HepG2 (cell line): ENCODE data around the gene PAPPA2. TPM values are rescaled to one million over a fixed set of nuclear protein-coding genes. Genes with fewer than 3 reads are reported as not detected.

ENCODE experiments used
- ATAC-seq: fragments of 200-7000 bp; cut with Tn5 transposase; 3 replicates; pipeline ENCODE4 v1.9.1; 2020; ENCODE audit warnings: mild to moderate bottlenecking, moderate library complexity
- BruUV-seq: library from RNA; stranded (reverse); fragments of 400-500 nt; replicated peaks from 2 replicates; lab custom pipeline; 2021; lab: Mats Ljungman, UMichigan
- CTCF ChIA-PET: fragments of 300-600 bp; formaldehyde crosslinking; extraction: SDS; loops from one replicate; lab custom pipeline; 2021; ENCODE audit warnings: low total read pairs, inconsistent platforms, low intra/inter-chr PET ratio; lab: Yijun Ruan, JAX
- POLR2A ChIA-PET: fragments of 350-600 bp; sonication (Branson Sonifier 250); formaldehyde crosslinking; loops from one replicate; lab custom pipeline; 2020; ENCODE audit warnings: antibody characterized with exemption, inconsistent platforms; lab: Yijun Ruan, JAX
- DNase-seq: peaks from one replicate; pipeline ENCODE4 v3.0.0-alpha.2; 2015; ENCODE audit warnings: low spot score
- FAIRE-seq: peaks from 3 replicates; lab custom pipeline; 2011; peaks lifted over from hg19 to GRCh38; lab: Jason Lieb, UNC
- H2AFZ ChIP-seq: one replicate; pipeline ENCODE4 v1.6.1; 2011; ENCODE audit warnings: low read length, inconsistent platforms
- H3K27ac ChIP-seq: fragments of 300-600 bp; 3 replicates; pipeline ENCODE4 v1.8.0; 2011; ENCODE audit warnings: mixed run types, mild to moderate bottlenecking, mixed read lengths, low read length, inconsistent platforms; ENCODE audit not compliant: insufficient read depth; ENCODE audit errors: extremely low read length
- H3K27me3 ChIP-seq, 2 experiments: fragments of 200-600 bp in 1 of 2; 2 replicates in 1 of 2; 3 replicates in 1 of 2; pipeline versions ENCODE4 v1.6.0 to v1.8.0; 2011; ENCODE audit warnings: low read length in 2 of 2, mild to moderate bottlenecking in 2 of 2, moderate library complexity in 2 of 2, inconsistent platforms in 1 of 2; ENCODE audit not compliant: insufficient read depth in 2 of 2, control insufficient read depth in 1 of 2
- H3K36me3 ChIP-seq, 2 experiments: fragments of 200-600 bp in 1 of 2; replicated peaks in 1 of 2; 2 replicates in 1 of 2; 3 replicates in 1 of 2; pipeline versions ENCODE4 v1.5.1 to v1.8.0; 2011; ENCODE audit warnings: low read length in 2 of 2, inconsistent platforms in 1 of 2; ENCODE audit not compliant: insufficient read depth in 2 of 2, control insufficient read depth in 1 of 2
- H3K4me1 ChIP-seq: 2 replicates; pipeline ENCODE4 v1.5.1; 2012; ENCODE audit warnings: low read length, inconsistent platforms; ENCODE audit not compliant: insufficient read depth
- H3K4me2 ChIP-seq: 2 replicates; pipeline ENCODE4 v1.6.0; 2011; ENCODE audit warnings: low read depth, low read length, inconsistent platforms
- H3K4me3 ChIP-seq, 3 experiments: fragments of 200-600 bp in 1 of 3; sonication (generic), shearing (Covaris generic) in 1 of 3; replicated peaks in 1 of 3; 2 replicates each; pipeline ENCODE4 v1.5.1; 2011 to 2016; ENCODE audit warnings: low read length in 3 of 3, inconsistent platforms in 2 of 3, low read depth in 2 of 3, mild to moderate bottlenecking in 2 of 3, control low read depth in 1 of 3, mixed read lengths in 1 of 3; ENCODE audit not compliant: insufficient read depth in 1 of 3
- H3K79me2 ChIP-seq: one replicate; pipeline ENCODE4 v1.6.1; 2011; ENCODE audit warnings: low read length, inconsistent platforms; ENCODE audit not compliant: insufficient read depth
- H3K9ac ChIP-seq: 2 replicates; pipeline ENCODE4 v1.6.0; 2011; ENCODE audit warnings: mild to moderate bottlenecking, low read depth, low read length, inconsistent platforms; ENCODE audit not compliant: insufficient read depth
- H3K9me3 ChIP-seq: 2 replicates; pipeline ENCODE4 v1.5.1; 2012; ENCODE audit warnings: mild to moderate bottlenecking, low read length
- H4K20me1 ChIP-seq: 2 replicates; pipeline ENCODE4 v1.6.0; 2011; ENCODE audit warnings: inconsistent platforms, mild to moderate bottlenecking, low read length, moderate library complexity; ENCODE audit not compliant: insufficient read depth
- AGO1 ChIP-seq: fragments of 200-400 bp; formaldehyde crosslinking; IDR thresholded peaks from 2 replicates; pipeline ENCODE4 v1.6.1; 2017; ENCODE audit warnings: mild to moderate bottlenecking, low read depth, low read length, moderate library complexity; ENCODE audit not compliant: poor library complexity, severe bottlenecking
- RFXAP ChIP-seq: sonication (generic); formaldehyde crosslinking; IDR thresholded peaks from 2 replicates; pipeline ENCODE4 v1.4.0; 2020; ENCODE audit warnings: missing genetic modification reagents, borderline replicate concordance
- TGIF2 ChIP-seq: IDR thresholded peaks from 2 replicates; pipeline ENCODE4 v1.6.1; 2016; ENCODE audit warnings: control low read depth, missing compliant biosample characterization
- THAP7 ChIP-seq: sonication (generic); formaldehyde crosslinking; IDR thresholded peaks from 2 replicates; pipeline ENCODE4 v1.8.1; 2023; ENCODE audit warnings: mild to moderate bottlenecking, missing genetic modification reagents
- ZBTB38 ChIP-seq: sonication (generic); formaldehyde crosslinking; IDR thresholded peaks from 2 replicates; pipeline ENCODE4 v1.5.1; 2020; ENCODE audit warnings: mild to moderate bottlenecking, missing genetic modification reagents
- ZKSCAN8 ChIP-seq: IDR thresholded peaks from 2 replicates; pipeline ENCODE4 v1.6.1; 2016; ENCODE audit warnings: borderline replicate concordance, missing genetic modification reagents, missing compliant biosample characterization
- ZNF275 ChIP-seq: sonication (generic); formaldehyde crosslinking; IDR thresholded peaks from 2 replicates; pipeline ENCODE4 v1.8.0; 2022; ENCODE audit warnings: missing genetic modification reagents, mild to moderate bottlenecking, inconsistent platforms, borderline replicate concordance
- ZNF281 ChIP-seq: sonication (generic); formaldehyde crosslinking; IDR thresholded peaks from 2 replicates; pipeline ENCODE4 v1.4.0; 2020; ENCODE audit warnings: missing genetic modification reagents, borderline replicate concordance
- ZNF367 ChIP-seq: sonication (generic); formaldehyde crosslinking; IDR thresholded peaks from 2 replicates; pipeline ENCODE4 v1.4.0; 2020; ENCODE audit warnings: missing genetic modification reagents, borderline replicate concordance
- ZNF549 ChIP-seq: sonication (generic); formaldehyde crosslinking; IDR thresholded peaks from 2 replicates; pipeline ENCODE4 v1.5.0; 2020; ENCODE audit warnings: missing genetic modification reagents
- ZNF703 ChIP-seq: sonication (generic); formaldehyde crosslinking; IDR thresholded peaks from 2 replicates; pipeline ENCODE4 v1.5.1; 2020; ENCODE audit warnings: missing genetic modification reagents, mild to moderate bottlenecking, moderate library complexity, borderline replicate concordance
- ZSCAN5A ChIP-seq: sonication (generic); formaldehyde crosslinking; IDR thresholded peaks from 2 replicates; pipeline ENCODE4 v1.8.0; 2022; ENCODE audit warnings: mild to moderate bottlenecking, missing genetic modification reagents, borderline replicate concordance
- WGBS: methylation state at CpG from one replicate; pipeline ENCODE4 v1.1.6; 2017; ENCODE audit warnings: low lambda C conversion rate; 5-methylcytosine and 5-hydroxymethylcytosine counted together
- in situ Hi-C: cut with HindIII; loops from 2 replicates; pipeline ENCODE4 v1.10.0; 2017; ENCODE audit warnings: low pct_unique_long_range_greater_than_20kb; ENCODE audit not compliant: extremely low pct_ligation_motif_present
- intact Hi-C: fragments of 100-400 bp; cut with micrococcal nuclease; formaldehyde crosslinking; loops from one replicate; pipeline ENCODE4 v1.10.0; 2022; ENCODE audit not compliant: unreplicated experiment
- polyA plus RNA-seq, 8 experiments: library from polyadenylated mRNA; depleted of rRNA in 3 of 8; stranded (reverse) in 7 of 8; unstranded in 1 of 8; fragments of >200 nt; fragmentation: Illumina TruSeq in 4 of 8; extraction: Trizol in 4 of 8; gene quantifications; 2 replicates each; pipeline versions ENCODE4 v1.2.1 to v1.2.3, GENCODE V29; 2011 to 2016; ENCODE audit warnings: low read depth in 4 of 8, missing spikeins in 1 of 8, mixed read lengths in 1 of 8; ENCODE audit not compliant: insufficient read depth in 1 of 8
- total RNA-seq, 5 experiments: library from RNA; depleted of rRNA; stranded (reverse); fragments of >200 nt; fragmentation: Illumina TruSeq; extraction: Trizol; gene quantifications; 2 replicates each; pipeline ENCODE4 v1.2.3, GENCODE V29; 2016; ENCODE audit warnings: low read depth in 1 of 5

The PAPPA2 gene
- total and polyA plus RNA-seq, 2 of the 13 experiments (the other 11 are each of a cell fraction or from before 2014, with no cell fraction given): 0.01 TPM; not detected in 1

- H3K79me2 ChIP-seq: no peaks in the 10 kb centered on the region
- no TSS peak for BruUV-seq
- H3K4me1 ChIP-seq: no peaks in the 10 kb centered on the region
- WGBS: 0% methylated on average over 1 of the region's 1 CpG
- no peak overlapping the region for H2AFZ ChIP-seq
- H3K27ac ChIP-seq: no peak overlapping the region
- ChIA-PET POLR2A (no interaction called here), CTCF (no interaction called here)
- intact Hi-C loops (no loop called here), in situ Hi-C loops (no loop called here)
- no peak overlapping the region for H3K4me3 ChIP-seq
- ATAC-seq (no peak), FAIRE-seq (no peak), DNase-seq (no peak)
- no peaks in the 10 kb centered on the region for H4K20me1 ChIP-seq
- no peaks in the 10 kb centered on the region for H3K27me3 ChIP-seq
- H3K9ac ChIP-seq: no peak overlapping the region
- H3K4me2 ChIP-seq: no peak overlapping the region
- H3K36me3 ChIP-seq: no peaks in the 10 kb centered on the region
- no peak for TF ChIP-seq ZNF275
- H3K9me3 ChIP-seq: no peaks in the 10 kb centered on the region
Measured at GRCh38 chr1:176733661-176734060, 270.7 kb downstream of the PAPPA2 start.

GRCh38 chr1:176735201-176735600, 272.2 kb downstream of the PAPPA2 start:
- Histone ChIP-seq H3K9ac (no peak overlapping the region), H3K4me3 (no peak overlapping the region), H3K27ac (no peak overlapping the region), H2AFZ (no peak overlapping the region), H4K20me1 (no peaks in the 10 kb centered on the region), H3K79me2 (no peaks in the 10 kb centered on the region), H3K36me3 (no peaks in the 10 kb centered on the region), H3K9me3 (no peaks in the 10 kb centered on the region), H3K27me3 (no peaks in the 10 kb centered on the region), H3K4me1 (no peaks in the 10 kb centered on the region), H3K4me2 (no peak overlapping the region)
- ATAC-seq (no peak), FAIRE-seq (no peak), DNase-seq (no peak)
- ChIA-PET POLR2A (no interaction called here), CTCF (no interaction called here)
- no TSS peak for BruUV-seq
- intact Hi-C loops (no loop called here), in situ Hi-C loops (no loop called here)
- WGBS: 0% methylated on average over 1 of the region's 1 CpG
- TF ChIP-seq ZNF549 (CRISPR knock-in tag): no peak
- TF ChIP-seq ZNF367 (CRISPR knock-in tag): no peak
- no peak for TF ChIP-seq ZBTB38 (CRISPR knock-in tag)
- TF ChIP-seq ZNF281: no peak
- no peak for TF ChIP-seq ZNF703 (CRISPR knock-in tag)
- TF ChIP-seq ZSCAN5A (CRISPR knock-in tag): no peak
- no peak for TF ChIP-seq THAP7 (CRISPR knock-in tag)
- TF ChIP-seq AGO1: no peak
- TF ChIP-seq ZKSCAN8 (CRISPR knock-in tag): no peak
- TF ChIP-seq RFXAP (CRISPR knock-in tag): no peak
- no peak for TF ChIP-seq TGIF2
